K562 (cell line): ENCODE results near the gene SLC7A6.

Experiments
- EZH2 ChIP-seq: IDR thresholded peaks from 2 replicates; pipeline ENCODE4 v1.6.1; 2012; ENCODE audit warnings: low read depth, mild to moderate bottlenecking, inconsistent platforms, low read length, borderline replicate concordance
- MTA1 ChIP-seq: fragments of 450-650 bp; IDR thresholded peaks from 2 replicates; pipeline ENCODE4 v1.6.1; 2017; ENCODE audit warnings: borderline replicate concordance
- TF ChIP-seq, protein P1 (sequence below): fragments of 450-650 bp; IDR thresholded peaks from 2 replicates; pipeline ENCODE4 v1.6.1; 2016
- TF ChIP-seq, protein P2 (sequence below): sonication (generic); formaldehyde crosslinking; IDR thresholded peaks from 2 replicates; pipeline ENCODE4 v1.9.0; 2022; ENCODE audit warnings: mild to moderate bottlenecking, missing genetic modification reagents
- TF ChIP-seq, protein P3 (sequence below), 3 experiments: IDR thresholded peaks in 2 of 3; conservative IDR thresholded peaks in 1 of 3; 2 replicates each; pipeline ENCODE4 v1.5.1; 2011 to 2012; ENCODE audit warnings: low read length in 3 of 3, mild to moderate bottlenecking in 3 of 3, control low read depth in 2 of 3, improper control_type of control experiment in 1 of 3, inconsistent platforms in 1 of 3, low read depth in 1 of 3, mixed read lengths in 1 of 3, moderate library complexity in 1 of 3; ENCODE audit not compliant: insufficient read depth in 2 of 3
- TF ChIP-seq, protein P4 (sequence below): sonication (generic); formaldehyde crosslinking; IDR thresholded peaks from 2 replicates; pipeline ENCODE4 v1.8.0; 2022; ENCODE audit warnings: mild to moderate bottlenecking, low read depth, missing genetic modification reagents

DNA sequence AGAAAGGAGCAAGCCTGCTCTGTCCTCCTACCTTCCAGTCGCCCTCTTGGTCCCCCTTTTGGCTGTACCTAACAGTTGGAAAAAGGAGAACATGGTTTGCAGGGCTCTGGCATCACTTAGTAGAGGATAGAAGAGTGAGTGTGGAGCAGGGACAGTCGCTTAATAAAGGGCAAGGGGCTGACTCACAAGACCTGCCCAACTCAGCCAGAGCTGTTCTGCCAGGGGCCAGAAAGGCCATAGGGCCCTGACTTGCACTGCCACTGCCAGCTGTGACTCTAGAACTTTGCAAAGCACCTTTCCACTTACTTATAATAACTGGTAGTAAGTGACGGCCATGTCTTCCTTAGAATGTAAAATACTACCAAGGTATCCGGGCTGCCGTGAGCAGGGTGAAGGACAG, 60.0 kb downstream of the SLC7A6 start:
- no peak for TF ChIP-seq EZH2
- TF ChIP-seq, protein P1, sequence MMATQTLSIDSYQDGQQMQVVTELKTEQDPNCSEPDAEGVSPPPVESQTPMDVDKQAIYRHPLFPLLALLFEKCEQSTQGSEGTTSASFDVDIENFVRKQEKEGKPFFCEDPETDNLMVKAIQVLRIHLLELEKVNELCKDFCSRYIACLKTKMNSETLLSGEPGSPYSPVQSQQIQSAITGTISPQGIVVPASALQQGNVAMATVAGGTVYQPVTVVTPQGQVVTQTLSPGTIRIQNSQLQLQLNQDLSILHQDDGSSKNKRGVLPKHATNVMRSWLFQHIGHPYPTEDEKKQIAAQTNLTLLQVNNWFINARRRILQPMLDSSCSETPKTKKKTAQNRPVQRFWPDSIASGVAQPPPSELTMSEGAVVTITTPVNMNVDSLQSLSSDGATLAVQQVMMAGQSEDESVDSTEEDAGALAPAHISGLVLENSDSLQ: no peak
- TF ChIP-seq, protein P2, sequence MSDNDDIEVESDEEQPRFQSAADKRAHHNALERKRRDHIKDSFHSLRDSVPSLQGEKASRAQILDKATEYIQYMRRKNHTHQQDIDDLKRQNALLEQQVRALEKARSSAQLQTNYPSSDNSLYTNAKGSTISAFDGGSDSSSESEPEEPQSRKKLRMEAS (CRISPR knock-in tag): no peak
- TF ChIP-seq, protein P3, sequence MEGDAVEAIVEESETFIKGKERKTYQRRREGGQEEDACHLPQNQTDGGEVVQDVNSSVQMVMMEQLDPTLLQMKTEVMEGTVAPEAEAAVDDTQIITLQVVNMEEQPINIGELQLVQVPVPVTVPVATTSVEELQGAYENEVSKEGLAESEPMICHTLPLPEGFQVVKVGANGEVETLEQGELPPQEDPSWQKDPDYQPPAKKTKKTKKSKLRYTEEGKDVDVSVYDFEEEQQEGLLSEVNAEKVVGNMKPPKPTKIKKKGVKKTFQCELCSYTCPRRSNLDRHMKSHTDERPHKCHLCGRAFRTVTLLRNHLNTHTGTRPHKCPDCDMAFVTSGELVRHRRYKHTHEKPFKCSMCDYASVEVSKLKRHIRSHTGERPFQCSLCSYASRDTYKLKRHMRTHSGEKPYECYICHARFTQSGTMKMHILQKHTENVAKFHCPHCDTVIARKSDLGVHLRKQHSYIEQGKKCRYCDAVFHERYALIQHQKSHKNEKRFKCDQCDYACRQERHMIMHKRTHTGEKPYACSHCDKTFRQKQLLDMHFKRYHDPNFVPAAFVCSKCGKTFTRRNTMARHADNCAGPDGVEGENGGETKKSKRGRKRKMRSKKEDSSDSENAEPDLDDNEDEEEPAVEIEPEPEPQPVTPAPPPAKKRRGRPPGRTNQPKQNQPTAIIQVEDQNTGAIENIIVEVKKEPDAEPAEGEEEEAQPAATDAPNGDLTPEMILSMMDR (IDR thresholded peaks at IDR 0.05 in 2 of 3, conservative IDR thresholded peaks at IDR 0.05 in 1 of 3; ENCODE audit: insufficient read depth in 2 of 3, low read depth in 1 of 3, low read length in 3 of 3): no peak
- TF ChIP-seq, protein P4, sequence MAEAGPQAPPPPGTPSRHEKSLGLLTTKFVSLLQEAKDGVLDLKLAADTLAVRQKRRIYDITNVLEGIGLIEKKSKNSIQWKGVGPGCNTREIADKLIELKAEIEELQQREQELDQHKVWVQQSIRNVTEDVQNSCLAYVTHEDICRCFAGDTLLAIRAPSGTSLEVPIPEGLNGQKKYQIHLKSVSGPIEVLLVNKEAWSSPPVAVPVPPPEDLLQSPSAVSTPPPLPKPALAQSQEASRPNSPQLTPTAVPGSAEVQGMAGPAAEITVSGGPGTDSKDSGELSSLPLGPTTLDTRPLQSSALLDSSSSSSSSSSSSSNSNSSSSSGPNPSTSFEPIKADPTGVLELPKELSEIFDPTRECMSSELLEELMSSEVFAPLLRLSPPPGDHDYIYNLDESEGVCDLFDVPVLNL (CRISPR knock-in tag): no peak
- TF ChIP-seq MTA1: no peak
